NCI-H226 (cell line): ENCODE measurements around the gene AGXT.

Experiments used
- DNase-seq: peaks from one replicate; pipeline ENCODE4 v3.0.0-alpha.2; 2015

The AGXT gene

GRCh38 chr2:240917009-240917683 is 48.5 kb downstream of the AGXT start:
- DNase-seq, result no peak

DNA sequence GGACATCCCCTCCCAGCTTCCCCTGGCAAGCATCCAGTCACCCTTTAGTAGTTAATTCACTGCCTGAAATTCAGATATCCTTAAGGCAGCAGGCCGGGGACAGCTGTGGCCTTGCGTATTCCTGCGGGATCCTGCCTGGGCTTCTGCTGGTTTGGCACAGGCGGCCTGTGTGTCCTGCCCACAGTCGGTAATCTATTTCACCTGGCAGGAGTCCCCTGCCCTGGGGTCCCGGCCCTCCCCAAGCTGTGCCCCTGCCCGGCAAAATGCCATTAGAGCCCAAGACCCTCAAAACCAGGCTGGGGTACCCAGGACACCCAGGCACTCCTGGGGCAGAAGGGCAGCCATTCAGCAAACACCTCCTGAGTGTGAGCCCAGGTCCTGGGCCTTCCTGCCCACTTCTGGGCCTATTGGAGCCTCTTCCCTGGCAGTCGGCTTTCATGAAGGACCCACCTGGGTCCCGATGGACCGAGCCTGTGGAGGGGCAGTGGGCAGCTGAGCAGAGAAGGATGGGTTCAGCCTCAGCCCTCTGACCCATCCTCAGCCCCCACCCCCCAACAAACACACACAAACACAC is 49.1 kb downstream of the AGXT start:
- no peak for DNase-seq

- no peak for DNase-seq
Observed at GRCh38 chr2:240918258-240919091, 49.9 kb downstream of the AGXT start.

DNA sequence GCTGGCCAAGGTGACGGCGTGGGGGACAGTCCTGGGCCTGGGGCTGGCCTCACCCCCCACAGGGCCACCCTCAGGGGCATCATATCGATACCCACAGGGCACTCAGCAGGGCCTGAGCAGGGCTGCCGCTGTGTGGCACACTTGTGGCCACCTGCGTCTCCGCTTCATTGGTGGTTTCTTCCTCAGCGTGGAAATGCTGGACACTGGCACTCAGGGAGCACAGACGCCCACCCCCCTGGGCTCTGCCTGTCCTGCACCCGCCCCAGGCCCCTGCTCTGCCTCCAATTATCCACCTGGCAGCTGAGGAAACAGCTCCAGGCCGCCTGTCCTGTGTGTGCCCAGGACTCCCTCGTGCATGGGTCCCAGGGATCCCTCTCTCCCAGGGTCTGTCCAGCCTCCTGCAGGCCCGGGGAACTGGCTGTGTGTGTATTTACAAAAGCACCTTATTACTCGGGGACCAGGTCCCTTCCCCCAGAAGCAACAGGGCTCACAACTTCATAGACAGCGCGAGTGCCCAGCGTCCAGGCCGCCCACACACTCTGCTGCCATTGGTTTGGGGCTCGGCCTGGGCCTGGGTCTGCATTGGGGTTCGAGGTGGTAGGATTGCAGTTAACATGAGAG is 50.6 kb downstream of the AGXT start:
- no peak for DNase-seq

DNA sequence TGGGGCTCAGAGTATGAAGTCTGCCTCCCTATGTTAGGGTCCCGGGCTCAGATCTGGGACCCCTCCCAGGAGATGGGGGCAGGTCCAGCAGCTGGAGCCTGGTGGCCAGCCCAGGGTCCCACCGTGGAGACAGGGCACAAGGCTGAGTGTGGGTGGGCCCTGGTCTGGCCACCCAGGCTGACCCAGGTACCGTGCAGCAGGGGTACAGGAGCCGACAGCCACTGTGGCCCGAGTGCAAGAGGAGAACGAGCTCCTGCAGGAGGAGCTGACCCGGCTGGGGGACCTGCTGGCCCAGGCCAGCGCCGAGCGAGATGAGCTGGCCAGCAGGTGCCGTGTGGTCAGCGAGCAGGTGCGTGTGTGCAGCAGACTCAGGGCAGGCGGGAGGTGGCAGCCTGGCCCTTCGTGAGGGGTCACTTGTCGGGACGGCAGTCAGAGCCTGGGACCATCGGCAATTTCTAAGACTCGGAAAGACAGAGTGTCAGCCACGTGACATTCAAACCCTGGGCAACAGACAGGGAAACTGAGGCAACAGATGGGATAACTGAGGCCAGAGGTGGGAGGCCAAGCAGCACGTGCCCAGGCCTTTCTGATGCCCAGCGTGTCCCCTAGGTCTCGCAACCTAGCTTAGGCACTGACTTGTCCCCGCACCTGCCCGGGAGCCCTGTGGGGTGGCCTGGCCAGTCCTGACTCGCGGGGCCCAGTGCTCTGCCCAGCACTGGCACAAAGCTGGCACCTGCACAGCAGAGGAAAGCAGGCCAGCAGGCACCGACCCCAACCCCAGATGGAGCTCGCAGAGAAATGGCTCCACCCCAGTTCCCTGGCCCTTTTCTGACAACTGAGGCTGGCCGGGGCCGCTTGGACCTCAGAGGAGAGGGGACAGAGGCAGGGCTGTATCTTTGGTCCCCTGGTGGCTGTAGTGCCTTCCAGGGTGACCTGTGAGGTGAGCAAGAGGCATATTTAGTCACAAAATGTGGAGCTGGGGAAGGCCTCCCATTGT is 51.5 kb downstream of the AGXT start:
- DNase-seq, result no peak

DNA sequence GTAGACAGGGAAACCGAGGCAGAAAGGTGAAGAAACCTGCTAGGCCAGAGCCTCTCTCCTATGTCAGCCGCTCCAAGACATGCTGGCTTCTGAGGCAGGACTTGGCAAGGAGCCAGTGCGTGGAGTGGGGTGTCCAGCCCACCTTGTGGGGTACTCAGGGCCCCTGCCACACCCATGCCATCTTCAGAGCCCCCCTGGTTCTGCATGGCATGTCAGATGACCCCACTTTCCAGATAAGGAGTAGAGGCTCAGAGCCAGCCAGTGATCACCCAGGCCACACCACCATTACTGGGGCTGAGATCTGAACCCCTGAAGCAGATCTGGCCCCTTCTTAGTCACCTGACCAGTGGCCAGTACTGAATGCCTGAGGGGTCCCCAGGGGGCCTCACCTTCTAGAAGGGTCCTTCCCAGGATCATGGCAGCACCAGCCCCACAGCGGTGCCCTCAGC is 52.2 kb downstream of the AGXT start:
- no peak for DNase-seq

GRCh38 chr2:240921311-240921994 is 52.8 kb downstream of the AGXT start:
- peak; percentile 97 for DNase-seq

DNA sequence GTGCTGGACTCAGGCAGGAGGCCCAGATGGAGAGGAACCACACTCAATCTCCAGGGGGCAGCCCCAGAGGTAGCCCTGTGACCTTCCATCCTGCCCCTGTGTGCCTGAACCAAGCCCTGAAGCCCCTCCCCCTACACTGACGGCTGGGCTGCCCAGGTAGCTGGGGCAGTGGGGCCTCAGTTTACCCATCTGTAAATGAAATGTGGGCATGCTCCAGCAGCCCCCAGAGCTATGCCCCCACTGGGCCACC is 53.3 kb downstream of the AGXT start:
- DNase-seq, result no peak

GRCh38 chr2:240922245-240922981 is 53.8 kb downstream of the AGXT start:
- DNase-seq, result no peak

DNA sequence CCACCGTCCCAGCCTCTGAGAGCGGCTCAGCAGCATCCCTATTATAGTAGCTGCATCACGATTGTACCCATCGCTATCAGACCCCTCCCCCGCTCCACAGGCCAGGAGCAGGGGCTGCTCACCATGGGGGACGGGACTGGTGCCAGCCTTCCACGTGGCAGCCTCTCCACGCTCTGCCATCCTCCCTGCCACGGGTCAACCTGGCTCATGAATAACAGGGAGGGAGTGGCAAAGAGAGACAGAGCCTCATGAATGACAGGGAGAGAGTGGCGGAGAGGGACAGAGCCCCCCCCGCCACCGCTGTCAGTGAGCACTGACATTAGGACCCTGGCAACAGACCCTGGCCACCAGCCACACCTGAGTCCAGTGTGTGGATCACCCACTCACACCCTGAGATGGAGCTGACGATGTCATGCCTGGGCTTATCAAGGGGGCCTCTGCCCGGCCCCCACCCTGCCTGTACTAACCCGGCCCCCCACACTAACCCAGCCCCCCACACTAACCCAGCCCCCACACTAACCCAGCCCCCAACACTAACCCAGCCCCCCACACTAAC is 54.4 kb downstream of the AGXT start:
- DNase-seq, result no peak

- DNase-seq, result no peak
Observed at GRCh38 chr2:240925191-240925567, 56.6 kb downstream of the AGXT start.

DNA sequence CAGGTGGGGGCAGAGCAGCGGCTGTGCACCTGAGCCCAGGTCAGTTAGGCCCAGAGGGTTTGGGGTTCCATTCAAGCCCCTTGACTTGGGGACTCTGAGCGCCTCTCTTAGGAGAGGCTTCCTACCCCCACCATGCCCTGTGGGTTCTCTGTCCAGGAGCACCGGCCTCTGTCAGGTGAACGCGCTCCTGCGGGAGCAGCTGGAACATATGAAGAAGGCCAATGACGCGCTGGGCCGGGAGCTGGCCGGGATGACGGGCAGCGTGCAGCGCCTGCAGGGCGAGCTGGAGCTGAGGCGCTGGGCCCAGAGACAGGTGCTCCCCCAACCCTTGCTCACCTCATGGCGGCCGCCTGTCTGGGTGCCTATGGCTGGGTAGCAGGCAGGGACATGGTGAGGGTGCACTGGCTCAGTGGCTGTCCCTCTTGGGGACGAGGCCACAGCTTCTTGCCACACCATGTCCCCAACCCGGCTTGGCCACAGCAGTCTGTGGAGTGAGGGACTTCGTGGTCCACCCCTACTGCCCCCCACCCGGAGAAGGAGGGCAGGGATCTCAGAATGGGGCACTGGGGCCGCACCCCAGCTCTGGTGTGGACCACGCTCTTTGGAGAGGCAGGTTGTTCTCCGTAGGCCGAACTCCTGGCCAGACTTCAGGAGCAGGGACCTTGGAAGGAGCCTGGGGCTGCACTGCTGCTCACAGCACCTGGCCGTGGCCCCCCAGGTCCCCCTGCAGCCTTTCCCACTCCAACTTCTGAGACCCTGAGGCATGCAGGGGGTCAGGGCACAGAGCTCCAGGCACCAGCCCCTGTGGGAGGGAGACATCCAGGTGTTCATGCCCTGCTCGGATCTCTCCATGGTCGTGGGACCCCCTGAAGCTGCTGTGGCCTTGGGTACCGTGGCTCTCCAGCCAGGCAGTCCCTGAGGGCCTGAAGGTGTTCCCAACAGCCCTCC is 57.2 kb downstream of the AGXT start:
- DNase-seq, result no peak

DNA sequence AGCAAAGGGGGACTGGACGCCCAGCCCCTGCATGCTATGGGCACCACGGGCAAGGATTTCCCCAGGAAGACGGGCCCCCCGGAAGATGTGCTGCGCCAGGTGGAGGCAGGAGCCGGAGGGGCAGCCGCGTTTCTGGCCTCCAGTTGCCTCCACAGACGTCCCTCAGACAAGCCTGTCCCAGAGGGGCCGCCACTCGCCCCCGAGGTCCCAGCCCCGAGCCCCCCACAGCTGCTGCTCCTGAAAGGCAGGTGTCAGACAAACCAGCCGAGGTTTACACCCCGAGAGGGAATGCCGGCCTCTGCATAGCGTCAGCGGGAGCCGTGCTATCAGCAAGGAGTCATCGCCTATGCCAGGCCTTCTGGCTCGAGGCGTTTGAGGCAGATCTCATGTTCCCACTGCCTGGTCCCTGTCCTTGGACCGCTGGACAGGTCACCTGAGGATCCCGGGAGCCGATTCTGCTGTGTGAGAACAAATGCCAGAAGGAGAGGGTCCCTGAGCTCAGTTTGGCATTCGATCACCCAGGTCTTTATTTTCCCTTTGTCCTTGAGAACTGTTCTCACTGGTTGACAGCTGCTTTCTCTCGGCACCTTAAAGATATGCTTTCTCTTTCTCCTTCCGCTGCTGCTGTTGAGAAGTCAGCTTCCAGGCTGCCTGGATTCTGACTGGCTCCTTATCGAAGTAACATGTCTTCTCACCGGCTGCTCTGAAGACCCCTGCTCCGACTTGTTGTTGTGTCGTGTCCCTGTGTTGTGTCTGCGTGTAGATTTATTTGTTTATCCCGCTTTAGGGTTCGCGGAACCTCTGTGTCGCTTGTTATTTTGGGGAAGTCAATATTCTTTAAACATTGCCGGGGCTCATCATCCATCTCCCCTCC is 58.1 kb downstream of the AGXT start:
- DNase-seq, result no peak

GRCh38 chr2:240927390-240927781 is 58.8 kb downstream of the AGXT start:
- no peak for DNase-seq

DNA sequence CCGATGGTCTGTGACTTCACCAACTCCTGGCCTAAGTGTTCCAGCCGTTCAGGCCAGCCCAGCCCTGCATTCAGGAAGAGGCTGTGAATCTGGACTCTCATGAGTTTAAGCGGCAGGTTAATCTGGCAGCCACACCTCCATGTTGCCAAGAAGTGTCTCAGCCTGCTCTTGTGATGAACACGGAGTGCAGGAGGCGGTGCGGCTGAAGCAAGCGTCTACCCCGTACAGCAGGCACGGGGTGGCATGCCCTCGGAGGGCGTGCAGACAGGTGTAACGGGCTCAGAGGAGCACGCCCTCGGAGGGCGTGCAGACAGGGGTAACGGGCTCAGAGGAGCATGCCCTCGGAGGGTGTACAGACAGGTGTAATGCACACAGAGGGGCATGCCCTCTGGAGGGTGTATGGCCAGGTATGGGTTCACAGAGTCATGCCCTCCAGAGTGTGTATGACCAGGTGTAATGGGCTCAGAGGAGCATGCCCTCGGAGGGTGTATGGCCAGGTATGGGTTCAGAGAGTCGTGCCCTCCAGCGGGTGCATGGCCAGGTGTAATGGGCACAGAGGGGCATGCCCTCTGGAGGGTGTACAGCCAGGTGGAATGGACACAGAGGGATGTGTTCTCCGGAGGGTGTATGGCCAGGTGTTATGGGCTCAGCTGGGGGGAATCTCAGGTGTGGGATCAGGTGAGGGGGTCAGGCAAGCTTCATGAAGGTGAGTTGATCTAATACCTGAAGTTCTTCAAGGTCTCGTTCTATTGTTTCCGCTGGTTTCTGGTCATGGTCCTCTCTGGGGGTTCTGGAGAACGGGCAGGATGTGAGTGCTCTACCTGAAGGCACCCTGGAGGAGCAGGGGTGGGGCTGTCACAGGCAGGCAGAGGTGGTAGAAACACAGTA is 60.1 kb downstream of the AGXT start:
- DNase-seq, result no peak

GRCh38 chr2:240929364-240930095 is 60.9 kb downstream of the AGXT start:
- DNase-seq, result no peak
